Neutrophil (primary cell): ENCODE measurements around the gene TPCN1.

ENCODE experiments used
- H3K27ac ChIP-seq: fragments of 200-600 bp; sonication (generic); 2 replicates; pipeline ENCODE4 v1.5.1; 2016; ENCODE audit warnings: mild to moderate bottlenecking, moderate library complexity
- H3K27me3 ChIP-seq: fragments of 200-600 bp; sonication (generic); 2 replicates; pipeline ENCODE4 v1.6.0; 2016; ENCODE audit warnings: mild to moderate bottlenecking
- H3K36me3 ChIP-seq: fragments of 200-600 bp; sonication (generic); 2 replicates; pipeline ENCODE4 v1.5.1; 2017
- H3K4me1 ChIP-seq, 2 experiments: fragments of 200-600 bp in 1 of 2; sonication (generic) in 1 of 2; 1 replicate in 1 of 2; 2 replicates in 1 of 2; pipeline versions ENCODE4 v1.5.1 to v1.6.1; 2013 to 2016; ENCODE audit warnings: low read depth in 1 of 2, low read length in 1 of 2, mild to moderate bottlenecking in 1 of 2, moderate library complexity in 1 of 2; ENCODE audit not compliant: control insufficient read depth in 1 of 2, insufficient read depth in 1 of 2
- H3K4me3 ChIP-seq, 2 experiments: fragments of 200-600 bp in 1 of 2; sonication (generic) in 1 of 2; 1 replicate in 1 of 2; 2 replicates in 1 of 2; pipeline ENCODE4 v1.5.1; 2013 to 2016; ENCODE audit warnings: low read depth in 1 of 2, low read length in 1 of 2, mild to moderate bottlenecking in 1 of 2, moderate library complexity in 1 of 2
- H3K9me3 ChIP-seq: fragments of 200-600 bp; sonication (generic); 2 replicates; pipeline ENCODE4 v1.5.1; 2016
- CTCF ChIP-seq: fragments of 200-600 bp; sonication (generic); IDR thresholded peaks from 2 replicates; pipeline ENCODE4 v1.5.1; 2016; ENCODE audit warnings: antibody characterized with exemption

Gene TPCN1

GRCh38 chr12:113316155-113316554 lies 94.9 kb downstream of the TPCN1 start:
- H3K36me3 ChIP-seq, result peaks cover 100% of the 10 kb centered on the region
- H3K27ac ChIP-seq, result no peak overlapping the region
- H3K4me1 ChIP-seq, result no peaks in the 10 kb centered on the region
- no peak for TF ChIP-seq CTCF
- H3K9me3 ChIP-seq, result no peaks in the 10 kb centered on the region
- no peak overlapping the region for H3K4me3 ChIP-seq
- no peaks in the 10 kb centered on the region for H3K27me3 ChIP-seq

GRCh38 chr12:113317122-113317521 lies 95.9 kb downstream of the TPCN1 start:
- TF ChIP-seq CTCF, result no peak
- Histone ChIP-seq H3K36me3 (peaks cover 95% of the 10 kb centered on the region), H3K4me3 (no peak overlapping the region), H3K27ac (no peak overlapping the region), H3K4me1 (no peaks in the 10 kb centered on the region), H3K27me3 (no peaks in the 10 kb centered on the region), H3K9me3 (no peaks in the 10 kb centered on the region)

- H3K36me3 ChIP-seq, result peaks cover 92% of the 10 kb centered on the region
Observed at GRCh38 chr12:113318046-113318656, 96.9 kb downstream of the TPCN1 start.

GRCh38 chr12:113318900-113319628 lies 97.8 kb downstream of the TPCN1 start:
- peaks cover 90% of the 10 kb centered on the region for H3K36me3 ChIP-seq
- H3K4me3 ChIP-seq, result no peak overlapping the region
- no peak overlapping the region for H3K27ac ChIP-seq
- H3K9me3 ChIP-seq, result no peaks in the 10 kb centered on the region
- no peaks in the 10 kb centered on the region for H3K27me3 ChIP-seq
- no peaks in the 10 kb centered on the region for H3K4me1 ChIP-seq
- TF ChIP-seq CTCF, result no peak

More at GRCh38 chr12:113318046-113318656, 96.9 kb downstream of the TPCN1 start:
- no peak overlapping the region for H3K27ac ChIP-seq
- H3K27me3 ChIP-seq, result no peaks in the 10 kb centered on the region
- H3K4me1 ChIP-seq, result no peaks in the 10 kb centered on the region
- no peak for TF ChIP-seq CTCF
- H3K9me3 ChIP-seq, result no peaks in the 10 kb centered on the region
- no peak overlapping the region for H3K4me3 ChIP-seq

- Histone ChIP-seq H3K4me3 (no peak overlapping the region), H3K36me3 (peaks cover 77% of the 10 kb centered on the region), H3K27me3 (no peaks in the 10 kb centered on the region), H3K27ac (no peak overlapping the region), H3K4me1 (no peaks in the 10 kb centered on the region), H3K9me3 (no peaks in the 10 kb centered on the region)
- no peak for TF ChIP-seq CTCF
Observed at GRCh38 chr12:113320401-113320800, 99.1 kb downstream of the TPCN1 start.
